Measurements from ENCODE around the gene MAGI2.
"Not testable (repeated sequence)": the region's sequence is repeated elsewhere in the genome, so short reads cannot be mapped to it uniquely, and the experiment has no call there.

MAGI2 gene

GRCh38 chr7:78026492-78026891 is 1427.0 kb downstream of the MAGI2 start:
- no peak for DNase-seq (ENCODE audit: low spot score)

GRCh38 chr7:78024591-78024990 is 1428.9 kb downstream of the MAGI2 start:
- DNase-seq (ENCODE audit: low spot score): no peak

GRCh38 chr7:78023191-78023590 is 1430.3 kb downstream of the MAGI2 start:
- no peak for DNase-seq (ENCODE audit: low spot score)

- no peak for DNase-seq (ENCODE audit: low spot score)
Observed at GRCh38 chr7:78022165-78022564, 1431.3 kb downstream of the MAGI2 start.

GRCh38 chr7:78020874-78021249 is 1432.6 kb downstream of the MAGI2 start:
- DNase-seq (ENCODE audit: low spot score): no peak

- peak; percentile 83 for DNase-seq (ENCODE audit: low spot score)
Observed at GRCh38 chr7:78020136-78020873, 1433.2 kb downstream of the MAGI2 start.

- peak; percentile 80 for DNase-seq (ENCODE audit: low spot score)
Observed at GRCh38 chr7:78019447-78020135, 1433.9 kb downstream of the MAGI2 start.

GRCh38 chr7:78018641-78019446 is 1434.6 kb downstream of the MAGI2 start:
- no peak for DNase-seq (ENCODE audit: low spot score)

GRCh38 chr7:78017591-78018100 is 1435.8 kb downstream of the MAGI2 start:
- no peak for DNase-seq (ENCODE audit: low spot score)

- no peak for DNase-seq (ENCODE audit: low spot score)
Observed at GRCh38 chr7:78015574-78016260, 1437.8 kb downstream of the MAGI2 start.

- no peak for DNase-seq (ENCODE audit: low spot score)
Observed at GRCh38 chr7:78014401-78014800, 1439.1 kb downstream of the MAGI2 start.

GRCh38 chr7:78013386-78013785 is 1440.1 kb downstream of the MAGI2 start:
- no peak for DNase-seq (ENCODE audit: low spot score)

GRCh38 chr7:78011642-78012041 is 1441.8 kb downstream of the MAGI2 start:
- no peak for DNase-seq (ENCODE audit: low spot score)

- no peak for DNase-seq (ENCODE audit: low spot score)
Observed at GRCh38 chr7:78007231-78007630, 1446.2 kb downstream of the MAGI2 start.

GRCh38 chr7:78006063-78006755 is 1447.3 kb downstream of the MAGI2 start:
- no peak for DNase-seq (ENCODE audit: low spot score)

- no peak for DNase-seq (ENCODE audit: low spot score)
Observed at GRCh38 chr7:78002715-78003114, 1450.8 kb downstream of the MAGI2 start.

- DNase-seq (ENCODE audit: low spot score): no peak
Observed at GRCh38 chr7:78002021-78002420, 1451.4 kb downstream of the MAGI2 start.

GRCh38 chr7:77999168-77999567 is 1454.3 kb downstream of the MAGI2 start:
- DNase-seq (ENCODE audit: low spot score): not testable (repeated sequence)

- DNase-seq (ENCODE audit: low spot score): no peak
Observed at GRCh38 chr7:77995717-77996116, 1457.8 kb downstream of the MAGI2 start.

GRCh38 chr7:77993838-77994237 is 1459.6 kb downstream of the MAGI2 start:
- no peak for DNase-seq (ENCODE audit: low spot score)

GRCh38 chr7:77991656-77992055 is 1461.8 kb downstream of the MAGI2 start:
- DNase-seq (ENCODE audit: low spot score): no peak
